PC-9 (cell line): ENCODE measurements around the gene RELCH. TPM values are rescaled to one million over a fixed set of nuclear protein-coding genes. Genes with fewer than 3 reads are reported as not detected.

Experiments
- BruUV-seq: library from RNA; stranded (reverse); fragments of 400-500 nt; replicated peaks from 2 replicates; lab custom pipeline; 2021; lab: Mats Ljungman, UMichigan
- CTCF ChIA-PET: fragments of 300-600 bp; sonication (Branson Sonifier 250); formaldehyde crosslinking; loops from one replicate; lab custom pipeline; 2022; ENCODE audit warnings: antibody characterized with exemption; lab: Charles Lee
- POLR2A ChIA-PET: fragments of 300-600 bp; sonication (Branson Sonifier 250); formaldehyde crosslinking; loops from one replicate; lab custom pipeline; 2022; ENCODE audit warnings: antibody characterized with exemption; ENCODE audit not compliant: unreplicated experiment; lab: Charles Lee
- DNase-seq, 2 experiments: peaks; one replicate each; pipeline versions ENCODE4 v3.0.0 to v3.0.0-alpha.2; 2015 to 2022; ENCODE audit warnings: mixed read lengths in 1 of 2
- H2AFZ ChIP-seq: fragments of 200-600 bp; sonication (generic); 2 replicates; pipeline ENCODE4 v1.8.1; 2017; ENCODE audit warnings: antibody characterized with exemption
- H3F3A ChIP-seq: fragments of 200-600 bp; sonication (generic); 2 replicates; pipeline ENCODE4 v1.8.1; 2017; ENCODE audit warnings: antibody characterized with exemption, mild to moderate bottlenecking, low read depth; ENCODE audit not compliant: insufficient read depth
- H3K27ac ChIP-seq: fragments of 200-600 bp; sonication (generic); 2 replicates; pipeline ENCODE4 v1.6.1; 2016; ENCODE audit warnings: mixed run types
- H3K27me3 ChIP-seq: fragments of 200-600 bp; sonication (generic); 2 replicates; pipeline ENCODE4 v1.6.1; 2016; ENCODE audit warnings: low read depth, mixed run types; ENCODE audit not compliant: insufficient read depth
- H3K36me3 ChIP-seq: fragments of 200-600 bp; sonication (generic); 2 replicates; pipeline ENCODE4 v1.6.1; 2016; ENCODE audit warnings: low read depth, mixed run types
- H3K4me1 ChIP-seq: fragments of 200-600 bp; sonication (generic); replicated peaks from 2 replicates; pipeline ENCODE4 v1.6.1; 2016; ENCODE audit warnings: mixed run types; ENCODE audit not compliant: insufficient read depth
- H3K4me2 ChIP-seq: fragments of 200-600 bp; sonication (generic); 2 replicates; pipeline ENCODE4 v1.6.1; 2017; ENCODE audit warnings: mixed run types
- H3K4me3 ChIP-seq: fragments of 200-600 bp; sonication (generic); 2 replicates; pipeline ENCODE4 v1.6.1; 2016; ENCODE audit warnings: mixed run types
- H3K79me2 ChIP-seq: fragments of 200-600 bp; sonication (generic); 2 replicates; pipeline ENCODE4 v1.6.1; 2017; ENCODE audit warnings: low read depth, mixed run types
- H3K9me2 ChIP-seq: fragments of 200-600 bp; sonication (generic); 2 replicates; pipeline ENCODE4 v1.8.1; 2017; ENCODE audit warnings: mild to moderate bottlenecking; ENCODE audit not compliant: insufficient read depth
- H3K9me3 ChIP-seq: fragments of 200-600 bp; sonication (generic); 2 replicates; pipeline ENCODE4 v1.8.1; 2016; ENCODE audit warnings: low read depth; ENCODE audit not compliant: insufficient read depth
- H4K20me1 ChIP-seq: fragments of 200-600 bp; sonication (generic); 2 replicates; pipeline ENCODE4 v1.8.1; 2017; ENCODE audit not compliant: insufficient read depth
- CTCF ChIP-seq: fragments of 200-600 bp; sonication (generic); conservative IDR thresholded peaks from 2 replicates; pipeline ENCODE4 v1.6.1; 2017; ENCODE audit warnings: mixed run types, antibody characterized with exemption, mild to moderate bottlenecking, moderate library complexity
- EZH2 ChIP-seq: fragments of 200-600 bp; sonication (generic); IDR thresholded peaks from 2 replicates; pipeline ENCODE4 v1.8.0; 2017; ENCODE audit warnings: antibody characterized with exemption, low read depth
- intact Hi-C: fragments of 100-400 bp; cut with micrococcal nuclease; formaldehyde crosslinking; loops from one replicate; pipeline ENCODE4 v1.10.0; 2022; ENCODE audit not compliant: unreplicated experiment
- total RNA-seq: library from RNA; stranded (reverse); gene quantifications from 2 replicates; pipeline ENCODE4 v1.2.3, GENCODE V29; 2021

The RELCH gene
- total RNA-seq, 1 experiment from 2014 or later: 20.1 TPM

- no peak for DNase-seq
- H3F3A ChIP-seq: no peaks in the 10 kb centered on the region
- no peak overlapping the region for H3K4me3 ChIP-seq
- H3K36me3 ChIP-seq: peaks cover 22% of the 10 kb centered on the region; the same call in 1 of the 2 replicates
- TF ChIP-seq EZH2 (no peak), CTCF (no peak)
- intact Hi-C loops: no loop called here
- no peak overlapping the region for H2AFZ ChIP-seq
- H3K9me3 ChIP-seq: no peaks in the 10 kb centered on the region
- H3K27me3 ChIP-seq: no peaks in the 10 kb centered on the region
- no peaks in the 10 kb centered on the region for H3K79me2 ChIP-seq
- no TSS peak for BruUV-seq
- ChIA-PET POLR2A (interaction anchor here (0.6 kb wide), 1 partner anchor 26 kb away, joined by 11 read pairs; no protein-coding TSS in a partner anchor), CTCF (no interaction called here)
- no peak overlapping the region for H3K4me2 ChIP-seq
- no peak overlapping the region for H3K27ac ChIP-seq
- no peaks in the 10 kb centered on the region; the same call in 1 of the 2 replicates for H4K20me1 ChIP-seq
- H3K4me1 ChIP-seq: no peaks in the 10 kb centered on the region
- H3K9me2 ChIP-seq: no peaks in the 10 kb centered on the region
These were observed 102.0 kb downstream of the RELCH start for GRCh38 chr18:62289047-62289446.

GRCh38 chr18:62294073-62294472 is 107.0 kb downstream of the RELCH start:
- no peak for DNase-seq
- intact Hi-C loops: no loop called here
- Histone ChIP-seq H4K20me1 (no peaks in the 10 kb centered on the region; the same call in 1 of the 2 replicates), H3K36me3 (peaks cover 10% of the 10 kb centered on the region; the same call in 1 of the 2 replicates), H3K9me3 (no peaks in the 10 kb centered on the region), H3K27ac (no peak overlapping the region), H3K4me3 (no peak overlapping the region), H3K9me2 (no peaks in the 10 kb centered on the region), H3F3A (no peaks in the 10 kb centered on the region), H3K79me2 (no peaks in the 10 kb centered on the region), H3K4me2 (no peak overlapping the region), H2AFZ (no peak overlapping the region), H3K4me1 (no peaks in the 10 kb centered on the region), H3K27me3 (no peaks in the 10 kb centered on the region)
- ChIA-PET CTCF (no interaction called here), POLR2A (no interaction called here)
- TF ChIP-seq EZH2 (no peak), CTCF (no peak)
- no TSS peak for BruUV-seq

GRCh38 chr18:62300359-62300963 is 113.4 kb downstream of the RELCH start:
- TF ChIP-seq CTCF (no peak), EZH2 (no peak)
- intact Hi-C loops: no loop called here
- Histone ChIP-seq H3K4me2 (no peak overlapping the region), H3K4me1 (no peaks in the 10 kb centered on the region), H3F3A (no peaks in the 10 kb centered on the region), H3K36me3 (peaks cover 13% of the 10 kb centered on the region; the same call in 1 of the 2 replicates), H3K9me3 (no peaks in the 10 kb centered on the region), H3K4me3 (no peak overlapping the region), H3K27ac (no peak overlapping the region), H3K9me2 (no peaks in the 10 kb centered on the region), H3K79me2 (no peaks in the 10 kb centered on the region), H3K27me3 (no peaks in the 10 kb centered on the region), H4K20me1 (no peaks in the 10 kb centered on the region), H2AFZ (no peak overlapping the region)
- BruUV-seq: no TSS peak
- DNase-seq: no peak
- ChIA-PET CTCF (no interaction called here), POLR2A (no interaction called here)
